Epithelial cell of esophagus (primary cell): ENCODE results near the gene SPSB1.
A peak's percentile ranks its signal among the peaks of the same experiment; 100 is the strongest.

Source experiments
- DNase-seq: peaks from one replicate; pipeline ENCODE4 v3.0.0; 2010; ENCODE audit warnings: low read depth
- H3K4me3 ChIP-seq: 2 replicates; pipeline ENCODE4 v1.5.1; 2011; ENCODE audit warnings: mild to moderate bottlenecking, low read length, control low read depth
- CTCF ChIP-seq: IDR thresholded peaks from 2 replicates; pipeline ENCODE4 v1.5.1; 2011; ENCODE audit warnings: low read depth, mild to moderate bottlenecking, low read length, control low read depth, inconsistent platforms; ENCODE audit not compliant: insufficient read depth; ENCODE audit errors: missing control alignments

The SPSB1 gene

GRCh38 chr1:9332513-9333143 is 39.9 kb downstream of the SPSB1 start:
- no peak overlapping the region for H3K4me3 ChIP-seq
- no peak for TF ChIP-seq CTCF
- no peak for DNase-seq

- DNase-seq: peak; percentile 46
- TF ChIP-seq CTCF: peak; percentile 4
- H3K4me3 ChIP-seq: no peak overlapping the region
These were observed 45.9 kb downstream of the SPSB1 start for GRCh38 chr1:9338397-9339246.

GRCh38 chr1:9340172-9340854 is 47.6 kb downstream of the SPSB1 start:
- TF ChIP-seq CTCF: peak; percentile 8
- no peak overlapping the region for H3K4me3 ChIP-seq
- DNase-seq: peak; percentile 91

GRCh38 chr1:9340864-9341263 is 48.2 kb downstream of the SPSB1 start:
- DNase-seq: no peak
- no peak overlapping the region for H3K4me3 ChIP-seq

GRCh38 chr1:9341301-9341845 is 48.7 kb downstream of the SPSB1 start:
- no peak overlapping the region for H3K4me3 ChIP-seq
- peak; percentile 25 for DNase-seq
- no peak for TF ChIP-seq CTCF

More at GRCh38 chr1:9340864-9341263, 48.2 kb downstream of the SPSB1 start:
- no peak for TF ChIP-seq CTCF

GRCh38 chr1:9343269-9343668 is 50.6 kb downstream of the SPSB1 start:
- TF ChIP-seq CTCF: no peak
- no peak for DNase-seq
- H3K4me3 ChIP-seq: no peak overlapping the region
